Suprapubic skin (tissue), 4 donors: Measurements from ENCODE around the gene C4BPA. TPM values are rescaled to one million over a fixed set of nuclear protein-coding genes. Genes with fewer than 3 reads are reported as not detected.

Source experiments
- DNase-seq, 2 donors: peaks; one replicate each; pipeline ENCODE4 v3.0.0-alpha.2; 2019; ENCODE audit warnings: low spot score in 2 of 2
- H3K27ac ChIP-seq: fragments of 200-600 bp; sonication (generic); one replicate; pipeline ENCODE4 v1.5.1; 2019
- H3K27me3 ChIP-seq: fragments of 200-600 bp; sonication (generic); one replicate; pipeline ENCODE4 v1.5.1; 2019
- H3K36me3 ChIP-seq: fragments of 200-600 bp; sonication (generic); one replicate; pipeline ENCODE4 v1.5.1; 2019
- H3K4me1 ChIP-seq: fragments of 200-600 bp; sonication (generic); one replicate; pipeline ENCODE4 v1.5.1; 2019
- H3K4me3 ChIP-seq: fragments of 200-600 bp; sonication (generic); one replicate; pipeline ENCODE4 v1.5.1; 2019; ENCODE audit warnings: mild to moderate bottlenecking
- H3K9me3 ChIP-seq: fragments of 200-600 bp; sonication (generic); one replicate; pipeline ENCODE4 v1.5.1; 2019
- CTCF ChIP-seq, 2 donors: fragments of 200-600 bp in 1 of 2; fragments of 450-650 bp in 1 of 2; sonication (generic) in 1 of 2; IDR thresholded peaks; one replicate each; pipeline ENCODE4 v1.5.1; 2016 to 2019; ENCODE audit warnings: antibody characterized with exemption in 2 of 2, mild to moderate bottlenecking in 1 of 2, moderate library complexity in 1 of 2
- EP300 ChIP-seq: sonication (generic); formaldehyde crosslinking; IDR thresholded peaks from one replicate; pipeline ENCODE4 v1.6.1; 2017; ENCODE audit warnings: antibody characterized with exemption
- POLR2A ChIP-seq, 2 donors: fragments of 450-650 bp; IDR thresholded peaks; one replicate each; pipeline ENCODE4 v1.6.1; 2017; ENCODE audit warnings: antibody characterized with exemption in 2 of 2, mild to moderate bottlenecking in 2 of 2, moderate library complexity in 2 of 2
- POLR2AphosphoS5 ChIP-seq, 3 donors: sonication (generic); formaldehyde crosslinking; IDR thresholded peaks; one replicate each; pipeline ENCODE4 v1.6.1; 2017; ENCODE audit warnings: antibody characterized with exemption in 3 of 3
- WGBS: methylation state at CpG from one replicate; pipeline ENCODE4 v1.1.5; 2018; 5-methylcytosine and 5-hydroxymethylcytosine counted together
- total RNA-seq, 4 donors: library from RNA; depleted of rRNA; stranded (reverse); fragments of >200 nt; gene quantifications; one replicate each; pipeline ENCODE4 v1.1.0, GENCODE V29; 2016

Gene C4BPA
- total RNA-seq, 4 donors from 2014 or later, result 3.1 TPM; not detected in 3

- no peak overlapping the region for H3K4me3 ChIP-seq
- no peak for TF ChIP-seq POLR2A (IDR thresholded peaks at IDR 0.05)
- no peak for TF ChIP-seq EP300
- no peak for TF ChIP-seq POLR2AphosphoS5 (IDR thresholded peaks at IDR 0.05)
- TF ChIP-seq CTCF (IDR thresholded peaks at IDR 0.05), result no peak
- no peak for DNase-seq
- no peak overlapping the region for H3K27ac ChIP-seq
- 85% methylated on average over 5 of the region's 5 CpGs for WGBS
- no peaks in the 10 kb centered on the region for H3K9me3 ChIP-seq
- H3K27me3 ChIP-seq, result no peaks in the 10 kb centered on the region
- H3K36me3 ChIP-seq, result no peaks in the 10 kb centered on the region
- no peaks in the 10 kb centered on the region for H3K4me1 ChIP-seq
Measured at GRCh38 chr1:207145401-207146058, 41.5 kb downstream of the C4BPA start.

- Histone ChIP-seq H3K4me3 (no peak overlapping the region), H3K36me3 (no peaks in the 10 kb centered on the region), H3K27me3 (no peaks in the 10 kb centered on the region), H3K9me3 (peaks cover 5% of the 10 kb centered on the region), H3K27ac (no peak overlapping the region), H3K4me1 (no peaks in the 10 kb centered on the region)
- TF ChIP-seq CTCF (IDR thresholded peaks at IDR 0.05) (no peak), POLR2AphosphoS5 (IDR thresholded peaks at IDR 0.05) (no peak), EP300 (no peak), POLR2A (IDR thresholded peaks at IDR 0.05) (no peak)
- DNase-seq, result no peak
Measured at GRCh38 chr1:207151920-207152319, 47.9 kb downstream of the C4BPA start.

GRCh38 chr1:207152792-207153468 lies 48.9 kb downstream of the C4BPA start:
- Histone ChIP-seq H3K27me3 (no peaks in the 10 kb centered on the region), H3K4me1 (no peaks in the 10 kb centered on the region), H3K27ac (no peak overlapping the region), H3K4me3 (no peak overlapping the region), H3K36me3 (no peaks in the 10 kb centered on the region), H3K9me3 (peaks cover 7% of the 10 kb centered on the region)
- 66% methylated on average over 5 of the region's 5 CpGs for WGBS
- no peak for DNase-seq
- TF ChIP-seq CTCF (IDR thresholded peaks at IDR 0.05), result no peak
- TF ChIP-seq POLR2A (IDR thresholded peaks at IDR 0.05), result no peak
- TF ChIP-seq EP300, result no peak
- no peak for TF ChIP-seq POLR2AphosphoS5 (IDR thresholded peaks at IDR 0.05)

GRCh38 chr1:207155028-207155427 lies 51.0 kb downstream of the C4BPA start:
- Histone ChIP-seq H3K27me3 (no peaks in the 10 kb centered on the region), H3K36me3 (no peaks in the 10 kb centered on the region), H3K4me1 (no peaks in the 10 kb centered on the region), H3K27ac (no peak overlapping the region), H3K9me3 (peaks cover 8% of the 10 kb centered on the region), H3K4me3 (no peak overlapping the region)
- 90% methylated on average over 3 of the region's 3 CpGs for WGBS
- DNase-seq, result no peak
- TF ChIP-seq CTCF (IDR thresholded peaks at IDR 0.05) (no peak), POLR2AphosphoS5 (IDR thresholded peaks at IDR 0.05) (no peak), EP300 (no peak), POLR2A (IDR thresholded peaks at IDR 0.05) (no peak)

- Histone ChIP-seq H3K27ac (no peak overlapping the region), H3K9me3 (peaks cover 8% of the 10 kb centered on the region), H3K4me3 (no peak overlapping the region), H3K27me3 (no peaks in the 10 kb centered on the region), H3K36me3 (no peaks in the 10 kb centered on the region), H3K4me1 (no peaks in the 10 kb centered on the region)
- TF ChIP-seq EP300, result no peak
- no peak for DNase-seq
Measured at GRCh38 chr1:207156095-207156494, 52.1 kb downstream of the C4BPA start.
